Uterus (tissue), 2 donors: Measurements from ENCODE around the gene OVCH2.

Experiments used
- CTCF ChIP-seq, 4 experiments: fragments of 200-600 bp in 2 of 4; fragments of 450-650 bp in 2 of 4; sonication (generic) in 2 of 4; IDR thresholded peaks; one replicate each; pipeline ENCODE4 v1.5.1; 2016 to 2019; ENCODE audit warnings: antibody characterized with exemption in 4 of 4, mild to moderate bottlenecking in 2 of 4, moderate library complexity in 1 of 4
- POLR2A ChIP-seq, 2 donors: fragments of 450-650 bp; IDR thresholded peaks; one replicate each; pipeline ENCODE4 v1.6.1; 2016; ENCODE audit warnings: antibody characterized with exemption in 2 of 2, mild to moderate bottlenecking in 1 of 2, moderate library complexity in 1 of 2

- TF ChIP-seq POLR2A (IDR thresholded peaks at IDR 0.05) (no peak), CTCF (IDR thresholded peaks at IDR 0.05) (no peak)
These were observed 22.7 kb downstream of the OVCH2 start for GRCh38 chr11:7683571-7683970.
